ENCODE data around the gene HLA-C.
A peak's percentile ranks its signal among the peaks of the same experiment; 100 is the strongest.
"Not testable (repeated sequence)": the region's sequence is repeated elsewhere in the genome, so short reads cannot be mapped to it uniquely, and the experiment has no call there.

HLA-C gene

GRCh38 chr6:31271641-31272357, at the start of gene HLA-C:
Gene HLA-C (minus strand): TSS chr6:31272092. CDS start chr6:31272071, 21 bp downstream.
- DNase-seq (ENCODE audit: low read depth) = peak; percentile 81

GRCh38 chr6:31321005-31321707, 49.3 kb upstream of the HLA-C start:
- no peak for DNase-seq (ENCODE audit: low read depth)

- no peak for DNase-seq (ENCODE audit: low read depth)
Observed at GRCh38 chr6:31317036-31317435, 45.1 kb upstream of the HLA-C start.

GRCh38 chr6:31309641-31310040, 37.7 kb upstream of the HLA-C start:
- DNase-seq (ENCODE audit: low read depth) = no peak

- no peak for DNase-seq (ENCODE audit: low read depth)
Observed at GRCh38 chr6:31308845-31309175, 36.9 kb upstream of the HLA-C start.

- peak; percentile 68 for DNase-seq (ENCODE audit: low read depth)
Observed at GRCh38 chr6:31308050-31308844, 36.4 kb upstream of the HLA-C start.

GRCh38 chr6:31307669-31308049, 35.8 kb upstream of the HLA-C start:
- DNase-seq (ENCODE audit: low read depth) = no peak

- DNase-seq (ENCODE audit: low read depth) = no peak
Observed at GRCh38 chr6:31305703-31306219, 33.9 kb upstream of the HLA-C start.

GRCh38 chr6:31304683-31305082, 32.8 kb upstream of the HLA-C start:
- DNase-seq (ENCODE audit: low read depth) = no peak

- DNase-seq (ENCODE audit: low read depth) = no peak
Observed at GRCh38 chr6:31300797-31301196, 28.9 kb upstream of the HLA-C start.

GRCh38 chr6:31299947-31300346, 28.1 kb upstream of the HLA-C start:
- DNase-seq (ENCODE audit: low read depth) = no peak

- no peak for DNase-seq (ENCODE audit: low read depth)
Observed at GRCh38 chr6:31299511-31299910, 27.6 kb upstream of the HLA-C start.

- no peak for DNase-seq (ENCODE audit: low read depth)
Observed at GRCh38 chr6:31294056-31294455, 22.2 kb upstream of the HLA-C start.

GRCh38 chr6:31293343-31293742, 21.5 kb upstream of the HLA-C start:
- no peak for DNase-seq (ENCODE audit: low read depth)

- no peak for DNase-seq (ENCODE audit: low read depth)
Observed at GRCh38 chr6:31289788-31290187, 17.9 kb upstream of the HLA-C start.

GRCh38 chr6:31287619-31288018, 15.7 kb upstream of the HLA-C start:
- no peak for DNase-seq (ENCODE audit: low read depth)

- no peak for DNase-seq (ENCODE audit: low read depth)
Observed at GRCh38 chr6:31285982-31286381, 14.1 kb upstream of the HLA-C start.

GRCh38 chr6:31285486-31285885, 13.6 kb upstream of the HLA-C start:
- no peak for DNase-seq (ENCODE audit: low read depth)

- not testable (repeated sequence) for DNase-seq (ENCODE audit: low read depth)
Observed at GRCh38 chr6:31279647-31280046, 7.8 kb upstream of the HLA-C start.

- DNase-seq (ENCODE audit: low read depth) = no peak
Observed at GRCh38 chr6:31272836-31273626, 1.1 kb upstream of the HLA-C start.

GRCh38 chr6:31272436-31272835, 544 bp upstream of the HLA-C start:
- DNase-seq (ENCODE audit: low read depth) = no peak

Data from activated T-helper 1 cell treated with Interleukin-2 at 50 U/mL for 16 hours (primary cell).